GM12878 (cell line): Measurements from ENCODE around the gene ANKRD24. TPM values are rescaled to one million over a fixed set of nuclear protein-coding genes. Genes with fewer than 3 reads are reported as not detected.
A peak's percentile ranks its signal among the peaks of the same experiment; 100 is the strongest.

ENCODE experiments used
- ATAC-seq: fragments of 200-7000 bp; cut with Tn5 transposase; 3 replicates; pipeline ENCODE4 v1.9.1; 2020; ENCODE audit warnings: mild to moderate bottlenecking, moderate library complexity
- BruUV-seq: library from RNA; stranded (reverse); fragments of 400-500 nt; replicated peaks from 2 replicates; lab custom pipeline; 2021; lab: Mats Ljungman, UMichigan
- CTCF ChIA-PET: fragments of 300-600 bp; sonication (Branson Sonifier 250); formaldehyde crosslinking; extraction: SDS; loops from one replicate; lab custom pipeline; 2021; ENCODE audit warnings: inconsistent platforms; lab: Yijun Ruan, JAX
- POLR2A ChIA-PET: fragments of 350-600 bp; formaldehyde crosslinking; extraction: SDS; loops from one replicate; lab custom pipeline; 2021; ENCODE audit warnings: inconsistent platforms; lab: Charles Lee
- RAD21 ChIA-PET: fragments of 300-600 bp; sonication (Branson Sonifier 250); formaldehyde crosslinking; loops from one replicate; lab custom pipeline; 2023; ENCODE audit warnings: antibody characterized with exemption; ENCODE audit not compliant: unreplicated experiment; lab: Charles Lee
- SMC1A ChIA-PET: fragments of 300-600 bp; sonication (Branson Sonifier 250); formaldehyde crosslinking; loops from one replicate; lab custom pipeline; 2023; ENCODE audit not compliant: unreplicated experiment, uncharacterized antibody; lab: Charles Lee
- DNase-seq: peaks from one replicate; pipeline ENCODE4 v3.0.0-alpha.2; 2011; ENCODE audit warnings: low read depth, low spot score
- FAIRE-seq: peaks from 3 replicates; lab custom pipeline; 2011; peaks lifted over from hg19 to GRCh38; lab: Jason Lieb, UNC
- H2AFZ ChIP-seq: 2 replicates; pipeline ENCODE4 v1.6.0; 2011; ENCODE audit warnings: low read depth, low read length, control low read depth; ENCODE audit not compliant: control insufficient read depth
- H3K27ac ChIP-seq: 2 replicates; pipeline ENCODE4 v1.5.1; 2011; ENCODE audit warnings: control low read depth; ENCODE audit not compliant: control insufficient read depth, insufficient read depth
- H3K27me3 ChIP-seq, 2 experiments: replicated peaks in 1 of 2; 2 replicates each; pipeline versions ENCODE4 v1.6.0 to v1.6.1; 2011; ENCODE audit warnings: low read length in 1 of 2; ENCODE audit not compliant: control insufficient read depth in 2 of 2, insufficient read depth in 2 of 2
- H3K36me3 ChIP-seq, 2 experiments: 2 replicates each; pipeline ENCODE4 v1.5.1; 2011; ENCODE audit warnings: low read length in 1 of 2; ENCODE audit not compliant: control insufficient read depth in 2 of 2, insufficient read depth in 2 of 2
- H3K4me1 ChIP-seq: 2 replicates; pipeline ENCODE4 v1.6.1; 2011; ENCODE audit warnings: mild to moderate bottlenecking, low read length, moderate library complexity, mixed read lengths; ENCODE audit not compliant: control insufficient read depth, insufficient read depth
- H3K4me2 ChIP-seq: 2 replicates; pipeline ENCODE4 v1.6.0; 2011; ENCODE audit warnings: control low read depth; ENCODE audit not compliant: control insufficient read depth, insufficient read depth
- H3K4me3 ChIP-seq: fragments of 200-600 bp; sonication (generic); 2 replicates; pipeline ENCODE4 v1.5.1; 2016
- H3K79me2 ChIP-seq: 2 replicates; pipeline ENCODE4 v1.6.0; 2011; ENCODE audit warnings: low read length; ENCODE audit not compliant: control insufficient read depth, insufficient read depth
- H3K9ac ChIP-seq: 2 replicates; pipeline ENCODE4 v1.8.0; 2011; ENCODE audit warnings: low read length, control low read depth, mixed read lengths; ENCODE audit not compliant: control insufficient read depth, insufficient read depth
- H3K9me3 ChIP-seq: replicated peaks from 3 replicates; pipeline ENCODE4 v1.5.1; 2011; ENCODE audit warnings: mild to moderate bottlenecking, low read length; ENCODE audit not compliant: control insufficient read depth, insufficient read depth
- H4K20me1 ChIP-seq: 2 replicates; pipeline ENCODE4 v1.6.0; 2011; ENCODE audit not compliant: control insufficient read depth, insufficient read depth
- CBFB ChIP-seq: IDR thresholded peaks from 2 replicates; pipeline ENCODE4 v1.6.1; 2016; ENCODE audit warnings: antibody characterized with exemption, low read depth
- E2F8 ChIP-seq: fragments of 450-650 bp; IDR thresholded peaks from 2 replicates; pipeline ENCODE4 v1.6.1; 2018; ENCODE audit warnings: mild to moderate bottlenecking, low read depth, moderate library complexity; ENCODE audit not compliant: partially characterized antibody
- NR2C2 ChIP-seq: IDR thresholded peaks from 2 replicates; pipeline ENCODE4 v1.6.1; 2011; ENCODE audit warnings: borderline replicate concordance, low read depth; ENCODE audit not compliant: control insufficient read depth, insufficient read length
- POLR2A ChIP-seq: IDR thresholded peaks from 2 replicates; pipeline ENCODE4 v1.6.1; 2011; ENCODE audit warnings: low read depth, mild to moderate bottlenecking, low read length
- RFX5 ChIP-seq: IDR thresholded peaks from 2 replicates; pipeline ENCODE4 v1.6.1; 2011; ENCODE audit warnings: low read depth, low read length, improper control_type of control experiment
- ZNF384 ChIP-seq: IDR thresholded peaks from 2 replicates; pipeline ENCODE4 v1.6.1; 2012; ENCODE audit warnings: low read depth, mild to moderate bottlenecking, low read length, improper control_type of control experiment, borderline replicate concordance
- WGBS: methylation state at CpG from one replicate; pipeline ENCODE4 v1.1.6; 2016; ENCODE audit warnings: low lambda C conversion rate; ENCODE audit not compliant: insufficient replicate concordance, insufficient coverage; ENCODE audit errors: missing lambda C conversion rate; 5-methylcytosine and 5-hydroxymethylcytosine counted together
- in situ Hi-C: fragments of 300-500 bp; cut with MboI; formaldehyde crosslinking; loops from 9 replicates; pipeline ENCODE4 v1.14.3; 2018; ENCODE audit warnings: mixed read lengths
- intact Hi-C: fragments of 100-400 bp; cut with micrococcal nuclease; formaldehyde crosslinking; loops from one replicate; pipeline ENCODE4 v1.14.2; 2022; ENCODE audit not compliant: unreplicated experiment
- polyA plus RNA-seq, 11 experiments: library from polyadenylated mRNA; depleted of rRNA in 4 of 11; unstranded in 6 of 11; stranded (reverse) in 5 of 11; fragments of >200 nt; fragmentation: Nextera tagmentation in 4 of 11; fragmentation: Illumina TruSeq in 1 of 11; extraction: Ambion mirVana in 4 of 11; extraction: Trizol in 1 of 11; gene quantifications; 1 replicate in 1 of 11; 2 replicates in 10 of 11; pipeline versions ENCODE4 v1.2.1 to v1.2.3, GENCODE V29; 2011 to 2016; ENCODE audit warnings: inconsistent platforms in 2 of 11, missing spikeins in 2 of 11, low read depth in 1 of 11
- total RNA-seq, 4 experiments: library from RNA; depleted of rRNA in 3 of 4; stranded (reverse); fragments of >200 nt in 3 of 4; fragmentation: Illumina TruSeq in 1 of 4; extraction: Trizol in 1 of 4; gene quantifications; 2 replicates each; pipeline versions ENCODE4 v1.2.1 to v1.2.3, GENCODE V29; 2013 to 2021

The ANKRD24 gene
- total and polyA plus RNA-seq, 10 of the 15 experiments (the other 5 are each of a cell fraction or from before 2014, with no cell fraction given) = 0.02 to 0.59 (median 0.35) TPM; not detected in 1

DNA sequence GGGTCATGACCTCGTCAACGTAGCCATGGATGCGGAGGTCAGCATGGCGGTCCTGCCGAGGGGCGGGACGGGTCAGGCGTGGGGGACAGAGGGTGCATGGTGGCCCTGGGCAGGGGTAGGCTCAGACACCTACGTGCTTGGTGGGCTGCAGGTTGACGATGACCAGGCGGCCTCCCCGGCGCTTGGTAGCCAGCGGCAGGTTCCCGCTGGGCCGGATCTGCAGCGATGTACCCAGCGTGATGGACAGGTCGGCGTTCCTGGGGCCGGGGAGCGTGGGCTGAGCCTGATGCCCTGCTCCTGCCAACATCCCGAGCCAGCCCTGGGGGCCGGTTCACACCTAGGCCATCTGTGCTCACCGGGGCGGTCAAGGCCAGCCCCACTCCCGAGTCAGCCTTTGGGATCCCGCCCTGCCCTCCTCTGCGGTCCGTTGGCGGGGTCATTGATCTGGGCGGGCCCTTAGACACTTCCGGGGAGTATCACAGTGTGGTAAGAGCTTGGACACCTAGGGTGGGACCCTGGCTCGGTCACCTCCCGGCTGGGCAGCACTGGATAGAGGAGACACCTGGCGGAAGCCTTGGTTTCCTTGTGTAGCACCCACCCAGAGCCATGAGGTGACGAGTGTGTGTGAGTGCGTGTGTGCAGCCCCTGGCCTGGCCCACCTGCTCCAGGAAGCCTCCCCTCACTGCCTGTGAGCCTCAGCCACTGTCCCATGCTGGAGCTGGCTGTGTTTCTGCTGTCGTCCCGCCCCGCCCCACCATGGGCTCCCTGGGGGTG is 7.4 kb upstream of the ANKRD24 start:
- Histone ChIP-seq H3K27ac (no peak overlapping the region), H3K4me3 (no peak overlapping the region), H3K9me3 (no peaks in the 10 kb centered on the region), H2AFZ (no peak overlapping the region), H3K4me2 (no peak overlapping the region), H3K36me3 (peaks cover 0 to 4% of the 10 kb centered on the region in 2 experiments; a peak in 2 of 4 replicates), H3K9ac (no peak overlapping the region), H3K27me3 (no peaks in the 10 kb centered on the region), H3K79me2 (no peaks in the 10 kb centered on the region; the same call in 1 of the 2 replicates), H4K20me1 (no peaks in the 10 kb centered on the region), H3K4me1 (no peaks in the 10 kb centered on the region; the same call in 1 of the 2 replicates)
- TF ChIP-seq RFX5 (no peak), POLR2A (peak; percentile 14; the same call in 1 of the 2 replicates), NR2C2 (no peak), CBFB (no peak), ZNF384 (no peak), E2F8 (no peak)
- 88% methylated on average over 38 of the region's 41 CpGs for WGBS
- intact Hi-C loops (no loop called here), in situ Hi-C loops (no loop called here)
- FAIRE-seq (no peak), ATAC-seq (no peak), DNase-seq (no peak)
- ChIA-PET CTCF (no interaction called here), POLR2A (no interaction called here), RAD21 (no interaction called here), SMC1A (no interaction called here)
- BruUV-seq = no TSS peak
